ENCODE results near the gene S1PR1.

S1PR1 gene

GRCh38 chr1:101245246-101245927 is 8.6 kb downstream of the S1PR1 start:
- ChIA-PET POLR2A (no interaction called here), CTCF (interaction anchor here (1.0 to 11.4 kb wide), 4 partner anchors 13 to 277 kb away, joined by 3 to 213 read pairs (median 10); no protein-coding TSS in a partner anchor)
- H3K27me3 ChIP-seq (replicated peaks in 2 of 5; ENCODE audit: control insufficient read depth in 4 of 5, insufficient read depth in 5 of 5, low read length in 4 of 5): no peaks in the 10 kb centered on the region
- peaks cover 0 to 3% (median 0%) of the 10 kb centered on the region in 4 experiments for H3K36me3 ChIP-seq (ENCODE audit: control insufficient read depth in 4 of 4, insufficient read depth in 4 of 4, low read length in 3 of 4)
- H3K9me3 ChIP-seq (ENCODE audit: control extremely low read depth in 1 of 5, control insufficient read depth in 4 of 5, insufficient read depth in 2 of 5, low read depth in 1 of 5, low read length in 4 of 5): no peaks in the 10 kb centered on the region
- peak in 1 of 3 donors; percentile 14 for DNase-seq
- no peak overlapping the region for H3K27ac ChIP-seq (ENCODE audit: insufficient read depth in 1 of 2, low read depth in 1 of 2, low read length in 2 of 2, poor library complexity in 1 of 2, severe bottlenecking in 2 of 2)
- H3K4me1 ChIP-seq (ENCODE audit: control extremely low read depth in 1 of 4, control insufficient read depth in 4 of 4, insufficient read depth in 4 of 4, low read length in 3 of 4): peaks cover 0 to 18% (median 7%) of the 10 kb centered on the region in 4 experiments
- WGBS (ENCODE audit: insufficient coverage): no CpG with 5 or more reads among the region's 2 CpGs
- no peak overlapping the region for H3K4me3 ChIP-seq (ENCODE audit: control insufficient read depth in 1 of 7, extremely low read depth in 1 of 7, insufficient read depth in 4 of 7, low read depth in 2 of 7, low read length in 6 of 7)

DNA sequence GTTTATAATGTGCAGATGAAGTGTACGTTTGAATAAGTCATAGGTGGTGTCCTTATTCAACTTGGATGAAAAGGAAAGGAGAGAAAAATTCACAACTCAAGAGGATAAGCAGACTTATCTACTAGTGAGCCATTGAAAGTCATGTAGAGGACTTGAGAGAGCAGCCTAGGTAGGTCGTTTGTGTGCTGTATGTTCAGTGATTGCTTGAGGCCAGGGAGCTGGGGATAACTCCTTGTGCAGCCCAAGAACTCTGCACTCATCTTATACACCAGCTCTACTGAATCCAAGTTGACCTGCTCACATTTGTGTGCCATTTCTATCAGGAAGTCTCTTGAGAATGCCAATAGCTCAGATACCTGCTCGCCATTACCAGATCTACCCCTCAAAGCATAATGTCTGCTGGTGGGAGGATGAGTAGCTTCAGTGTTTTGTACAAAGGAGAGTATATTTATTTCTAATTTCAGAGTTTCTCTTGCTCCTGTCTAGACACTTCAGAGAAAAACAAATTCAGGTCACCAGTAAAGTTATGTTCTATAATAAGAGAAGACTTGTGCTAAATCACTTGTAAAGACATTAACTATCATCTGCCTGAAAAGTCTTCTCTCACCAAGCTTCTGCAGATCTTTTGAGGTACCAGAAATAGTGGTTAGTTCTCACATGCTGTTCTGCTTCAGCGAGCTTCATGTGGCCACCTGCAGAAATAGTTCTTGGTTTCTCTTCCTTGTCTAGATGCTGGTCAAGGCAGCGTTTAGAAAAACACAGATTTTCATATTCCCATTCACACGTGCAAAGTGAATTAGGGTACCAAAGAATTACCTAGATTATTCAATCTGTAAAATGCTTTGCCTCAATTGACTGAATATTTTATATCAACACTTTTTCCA is 10.8 kb downstream of the S1PR1 start:
- no peaks in the 10 kb centered on the region for H3K27me3 ChIP-seq (replicated peaks in 2 of 5; ENCODE audit: control insufficient read depth in 4 of 5, insufficient read depth in 5 of 5, low read length in 4 of 5)
- ChIA-PET CTCF (interaction anchor here (0.7 to 11.4 kb wide), 7 partner anchors 9 to 217 kb away, joined by 3 to 213 read pairs (median 4); no protein-coding TSS in a partner anchor), POLR2A (no interaction called here)
- no peak overlapping the region for H3K27ac ChIP-seq (ENCODE audit: insufficient read depth in 1 of 2, low read depth in 1 of 2, low read length in 2 of 2, poor library complexity in 1 of 2, severe bottlenecking in 2 of 2)
- peak in 1 of 3 donors; percentile 12 for DNase-seq
- WGBS (ENCODE audit: insufficient coverage): 100% methylated on average over 2 of the region's 6 CpGs
- H3K36me3 ChIP-seq (ENCODE audit: control insufficient read depth in 4 of 4, insufficient read depth in 4 of 4, low read length in 3 of 4): no peaks in the 10 kb centered on the region
- no peaks in the 10 kb centered on the region for H3K9me3 ChIP-seq (ENCODE audit: control extremely low read depth in 1 of 5, control insufficient read depth in 4 of 5, insufficient read depth in 2 of 5, low read depth in 1 of 5, low read length in 4 of 5)
- peaks cover 0 to 11% (median 0%) of the 10 kb centered on the region in 4 experiments for H3K4me1 ChIP-seq (ENCODE audit: control extremely low read depth in 1 of 4, control insufficient read depth in 4 of 4, insufficient read depth in 4 of 4, low read length in 3 of 4)
- no peak overlapping the region for H3K4me3 ChIP-seq (ENCODE audit: control insufficient read depth in 1 of 7, extremely low read depth in 1 of 7, insufficient read depth in 4 of 7, low read depth in 2 of 7, low read length in 6 of 7)

GRCh38 chr1:101250222-101250621 is 13.4 kb downstream of the S1PR1 start:
- Histone ChIP-seq H3K27ac (ENCODE audit: insufficient read depth in 1 of 2, low read depth in 1 of 2, low read length in 2 of 2, poor library complexity in 1 of 2, severe bottlenecking in 2 of 2) (no peak overlapping the region), H3K36me3 (ENCODE audit: control insufficient read depth in 4 of 4, insufficient read depth in 4 of 4, low read length in 3 of 4) (no peaks in the 10 kb centered on the region), H3K9me3 (ENCODE audit: control extremely low read depth in 1 of 5, control insufficient read depth in 4 of 5, insufficient read depth in 2 of 5, low read depth in 1 of 5, low read length in 4 of 5) (no peaks in the 10 kb centered on the region), H3K27me3 (replicated peaks in 2 of 5; ENCODE audit: control insufficient read depth in 4 of 5, insufficient read depth in 5 of 5, low read length in 4 of 5) (no peaks in the 10 kb centered on the region), H3K4me3 (ENCODE audit: control insufficient read depth in 1 of 7, extremely low read depth in 1 of 7, insufficient read depth in 4 of 7, low read depth in 2 of 7, low read length in 6 of 7) (no peak overlapping the region), H3K4me1 (ENCODE audit: control extremely low read depth in 1 of 4, control insufficient read depth in 4 of 4, insufficient read depth in 4 of 4, low read length in 3 of 4) (peaks cover 0 to 8% (median 0%) of the 10 kb centered on the region in 4 experiments)
- no peak for DNase-seq
- POLR2A ChIA-PET: interaction anchor here (0.8 kb wide), 1 partner anchor 9 kb away, joined by 3 read pairs; no protein-coding TSS in a partner anchor
- no CpG with 5 or more reads among the region's 3 CpGs for WGBS (ENCODE audit: insufficient coverage)
- CTCF ChIA-PET: interaction anchor here (1.2 kb wide), 1 partner anchor 59 kb away, joined by 3 read pairs; no protein-coding TSS in a partner anchor

GRCh38 chr1:101250656-101251272 is 13.9 kb downstream of the S1PR1 start:
- Histone ChIP-seq H3K36me3 (ENCODE audit: control insufficient read depth in 4 of 4, insufficient read depth in 4 of 4, low read length in 3 of 4) (no peaks in the 10 kb centered on the region), H3K27me3 (replicated peaks in 2 of 5; ENCODE audit: control insufficient read depth in 4 of 5, insufficient read depth in 5 of 5, low read length in 4 of 5) (no peaks in the 10 kb centered on the region), H3K4me1 (ENCODE audit: control extremely low read depth in 1 of 4, control insufficient read depth in 4 of 4, insufficient read depth in 4 of 4, low read length in 3 of 4) (peaks cover 0 to 8% (median 0%) of the 10 kb centered on the region in 4 experiments), H3K4me3 (ENCODE audit: control insufficient read depth in 1 of 7, extremely low read depth in 1 of 7, insufficient read depth in 4 of 7, low read depth in 2 of 7, low read length in 6 of 7) (no peak overlapping the region), H3K9me3 (ENCODE audit: control extremely low read depth in 1 of 5, control insufficient read depth in 4 of 5, insufficient read depth in 2 of 5, low read depth in 1 of 5, low read length in 4 of 5) (no peaks in the 10 kb centered on the region), H3K27ac (ENCODE audit: insufficient read depth in 1 of 2, low read depth in 1 of 2, low read length in 2 of 2, poor library complexity in 1 of 2, severe bottlenecking in 2 of 2) (no peak overlapping the region)
- ChIA-PET POLR2A (interaction anchor here (0.8 kb wide), 1 partner anchor 9 kb away, joined by 3 read pairs; no protein-coding TSS in a partner anchor), CTCF (interaction anchor here (0.9 to 2.4 kb wide), 6 partner anchors 10 to 58 kb away, joined by 3 to 17 read pairs (median 4); no protein-coding TSS in a partner anchor)
- WGBS (ENCODE audit: insufficient coverage): 86% methylated on average over 2 of the region's 5 CpGs
- no peak for DNase-seq

- no peak for DNase-seq
- ChIA-PET CTCF (interaction anchor here (0.8 to 2.4 kb wide), 9 partner anchors 10 to 57 kb away, joined by 3 to 17 read pairs (median 4); no protein-coding TSS in a partner anchor), POLR2A (interaction anchor here (0.6 kb wide), 1 partner anchor 308 kb away, joined by 4 read pairs; no protein-coding TSS in a partner anchor)
- Histone ChIP-seq H3K4me1 (ENCODE audit: control extremely low read depth in 1 of 4, control insufficient read depth in 4 of 4, insufficient read depth in 4 of 4, low read length in 3 of 4) (peaks cover 0 to 8% (median 0%) of the 10 kb centered on the region in 4 experiments), H3K27ac (ENCODE audit: insufficient read depth in 1 of 2, low read depth in 1 of 2, low read length in 2 of 2, poor library complexity in 1 of 2, severe bottlenecking in 2 of 2) (no peak overlapping the region), H3K9me3 (ENCODE audit: control extremely low read depth in 1 of 5, control insufficient read depth in 4 of 5, insufficient read depth in 2 of 5, low read depth in 1 of 5, low read length in 4 of 5) (no peaks in the 10 kb centered on the region), H3K36me3 (ENCODE audit: control insufficient read depth in 4 of 4, insufficient read depth in 4 of 4, low read length in 3 of 4) (no peaks in the 10 kb centered on the region), H3K27me3 (replicated peaks in 2 of 5; ENCODE audit: control insufficient read depth in 4 of 5, insufficient read depth in 5 of 5, low read length in 4 of 5) (no peaks in the 10 kb centered on the region), H3K4me3 (ENCODE audit: control insufficient read depth in 1 of 7, extremely low read depth in 1 of 7, insufficient read depth in 4 of 7, low read depth in 2 of 7, low read length in 6 of 7) (no peak overlapping the region)
These were observed 14.7 kb downstream of the S1PR1 start for GRCh38 chr1:101251504-101251903.

- Histone ChIP-seq H3K4me3 (ENCODE audit: control insufficient read depth in 1 of 7, extremely low read depth in 1 of 7, insufficient read depth in 4 of 7, low read depth in 2 of 7, low read length in 6 of 7) (no peak overlapping the region), H3K36me3 (ENCODE audit: control insufficient read depth in 4 of 4, insufficient read depth in 4 of 4, low read length in 3 of 4) (no peaks in the 10 kb centered on the region), H3K27ac (ENCODE audit: insufficient read depth in 1 of 2, low read depth in 1 of 2, low read length in 2 of 2, poor library complexity in 1 of 2, severe bottlenecking in 2 of 2) (no peak overlapping the region), H3K27me3 (replicated peaks in 2 of 5; ENCODE audit: control insufficient read depth in 4 of 5, insufficient read depth in 5 of 5, low read length in 4 of 5) (no peaks in the 10 kb centered on the region), H3K9me3 (ENCODE audit: control extremely low read depth in 1 of 5, control insufficient read depth in 4 of 5, insufficient read depth in 2 of 5, low read depth in 1 of 5, low read length in 4 of 5) (no peaks in the 10 kb centered on the region), H3K4me1 (ENCODE audit: control extremely low read depth in 1 of 4, control insufficient read depth in 4 of 4, insufficient read depth in 4 of 4, low read length in 3 of 4) (peaks cover 12 to 30% (median 22%) of the 10 kb centered on the region in 4 experiments)
- peak in 2 of 3 donors; percentile 47 to 67 for DNase-seq
- POLR2A ChIA-PET: no interaction called here
- WGBS (ENCODE audit: insufficient coverage): 100% methylated on average over 8 of the region's 11 CpGs
- CTCF ChIA-PET: interaction anchor here (1.1 kb wide), 1 partner anchor 26 kb away, joined by 3 read pairs; no protein-coding TSS in a partner anchor
These were observed 17.3 kb downstream of the S1PR1 start for GRCh38 chr1:101253976-101254674.

Data from common myeloid progenitor, CD34-positive (primary cell).